GM23248 (cell line): ENCODE data around the gene CMBL.

Experiments
- EZH2 ChIP-seq: fragments of 200-600 bp; sonication (generic); IDR thresholded peaks from 2 replicates; pipeline ENCODE4 v1.6.1; 2018; ENCODE audit warnings: antibody characterized with exemption, mild to moderate bottlenecking; ENCODE audit not compliant: insufficient read depth, poor library complexity, severe bottlenecking
- EZH2phosphoT487 ChIP-seq: fragments of 200-600 bp; sonication (generic); IDR thresholded peaks from 2 replicates; pipeline ENCODE4 v1.6.1; 2018; ENCODE audit warnings: antibody characterized with exemption, moderate library complexity, mild to moderate bottlenecking, low read depth; ENCODE audit not compliant: insufficient read depth

- TF ChIP-seq EZH2 (no peak), EZH2phosphoT487 (no peak)
Measured at GRCh38 chr5:10306806-10307205, 896 bp downstream of the CMBL start.
